GM18861 (cell line): ENCODE results near the gene TBXA2R.

Experiments used
- ATAC-seq: cut with Tn5 transposase; IDR thresholded peaks from one replicate; pipeline ENCODE4 v1.9.1; 2021; ENCODE audit not compliant: unreplicated experiment

Gene TBXA2R

GRCh38 chr19:3620817-3621547 is 14.3 kb upstream of the TBXA2R start:
- ATAC-seq, result no peak

- ATAC-seq, result no peak
These were observed 13.6 kb upstream of the TBXA2R start for GRCh38 chr19:3620145-3620816.

- no peak for ATAC-seq
These were observed 12.9 kb upstream of the TBXA2R start for GRCh38 chr19:3619631-3620012.

- no peak for ATAC-seq
These were observed 12.3 kb upstream of the TBXA2R start for GRCh38 chr19:3618811-3619630.

- ATAC-seq, result no peak
These were observed 11.6 kb upstream of the TBXA2R start for GRCh38 chr19:3618144-3618810.

- ATAC-seq, result no peak
These were observed 10.8 kb upstream of the TBXA2R start for GRCh38 chr19:3617463-3617862.

GRCh38 chr19:3615524-3616135 is 9.0 kb upstream of the TBXA2R start:
- ATAC-seq, result no peak

- ATAC-seq, result no peak
These were observed 8.3 kb upstream of the TBXA2R start for GRCh38 chr19:3614858-3615505.

- ATAC-seq, result no peak
These were observed 7.4 kb upstream of the TBXA2R start for GRCh38 chr19:3613818-3614661.

- ATAC-seq, result no peak
These were observed 6.4 kb upstream of the TBXA2R start for GRCh38 chr19:3612901-3613741.

- ATAC-seq, result no peak
These were observed 5.7 kb upstream of the TBXA2R start for GRCh38 chr19:3612330-3612729.

GRCh38 chr19:3611841-3612240 is 5.2 kb upstream of the TBXA2R start:
- ATAC-seq, result no peak

GRCh38 chr19:3610745-3611717 is 4.4 kb upstream of the TBXA2R start:
- no peak for ATAC-seq

GRCh38 chr19:3609779-3610719 is 3.4 kb upstream of the TBXA2R start:
- ATAC-seq, result no peak

- ATAC-seq, result no peak
These were observed 2.2 kb upstream of the TBXA2R start for GRCh38 chr19:3608750-3609322.

GRCh38 chr19:3608079-3608641 is 1.5 kb upstream of the TBXA2R start:
- no peak for ATAC-seq
